GM12873 (cell line): ENCODE results near the gene TTLL6.

Experiments used
- CTCF ChIP-seq: IDR thresholded peaks from 2 replicates; pipeline ENCODE4 v1.5.1; 2012; ENCODE audit warnings: low read depth, mild to moderate bottlenecking, moderate library complexity, low read length, control low read depth; ENCODE audit not compliant: insufficient read depth; ENCODE audit errors: missing control alignments

TTLL6 gene

GRCh38 chr17:48740537-48740936 lies 76.5 kb downstream of the TTLL6 start:
- TF ChIP-seq CTCF: no peak

DNA sequence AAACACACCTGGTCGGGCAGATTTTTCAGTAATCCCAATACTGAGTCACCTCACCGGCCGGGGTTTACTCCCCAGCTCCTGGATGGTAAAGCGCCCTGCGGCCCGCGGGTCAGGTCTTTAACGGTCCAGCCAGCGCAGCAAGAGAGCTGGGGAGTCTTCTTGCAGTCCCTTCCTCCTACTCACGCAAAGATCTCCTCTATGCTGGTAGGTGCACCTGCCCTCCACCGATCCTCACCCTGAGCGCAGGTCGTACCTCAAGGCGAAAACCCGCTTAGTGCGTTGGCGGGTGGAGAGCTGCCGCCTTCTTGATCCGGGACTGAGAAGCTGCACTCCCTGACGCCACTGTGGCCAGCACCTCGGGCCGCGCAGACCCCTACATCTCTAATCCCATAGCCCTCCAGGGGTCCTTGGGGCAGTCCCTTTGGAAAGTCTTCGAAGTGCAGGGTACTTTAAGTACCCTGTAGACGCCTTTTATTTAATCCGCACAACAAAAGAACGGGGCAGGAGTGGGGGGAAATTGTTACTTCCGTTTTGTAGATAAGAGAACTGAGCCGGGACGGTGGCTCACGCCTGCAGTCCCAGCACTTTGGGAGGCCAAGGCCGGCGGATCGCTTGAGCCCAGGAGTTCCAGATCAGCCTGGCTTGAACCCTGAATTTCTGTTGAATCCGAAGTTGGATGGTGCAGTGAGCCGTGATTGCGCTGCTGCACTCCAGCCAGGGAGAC lies 78.1 kb downstream of the TTLL6 start:
- TF ChIP-seq CTCF: no peak

DNA sequence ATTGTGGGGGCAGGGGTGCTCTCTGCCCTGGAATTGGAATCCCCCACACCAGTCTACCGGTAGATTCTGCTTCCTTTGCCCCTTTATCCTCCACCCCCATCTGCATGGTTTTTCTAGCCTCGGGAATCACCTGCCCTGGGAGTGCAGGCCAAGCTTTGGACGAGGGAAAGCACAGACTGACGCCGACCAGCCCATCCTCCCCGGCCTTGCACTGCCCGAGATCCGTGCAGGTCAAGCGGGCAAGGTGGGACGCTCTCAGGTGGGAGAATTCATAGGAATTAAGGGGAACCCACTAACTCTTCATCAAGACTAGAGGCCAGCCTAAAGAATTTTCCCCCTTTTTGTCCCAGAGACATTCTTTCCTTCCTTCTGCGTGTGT lies 78.6 kb downstream of the TTLL6 start:
- TF ChIP-seq CTCF: no peak

DNA sequence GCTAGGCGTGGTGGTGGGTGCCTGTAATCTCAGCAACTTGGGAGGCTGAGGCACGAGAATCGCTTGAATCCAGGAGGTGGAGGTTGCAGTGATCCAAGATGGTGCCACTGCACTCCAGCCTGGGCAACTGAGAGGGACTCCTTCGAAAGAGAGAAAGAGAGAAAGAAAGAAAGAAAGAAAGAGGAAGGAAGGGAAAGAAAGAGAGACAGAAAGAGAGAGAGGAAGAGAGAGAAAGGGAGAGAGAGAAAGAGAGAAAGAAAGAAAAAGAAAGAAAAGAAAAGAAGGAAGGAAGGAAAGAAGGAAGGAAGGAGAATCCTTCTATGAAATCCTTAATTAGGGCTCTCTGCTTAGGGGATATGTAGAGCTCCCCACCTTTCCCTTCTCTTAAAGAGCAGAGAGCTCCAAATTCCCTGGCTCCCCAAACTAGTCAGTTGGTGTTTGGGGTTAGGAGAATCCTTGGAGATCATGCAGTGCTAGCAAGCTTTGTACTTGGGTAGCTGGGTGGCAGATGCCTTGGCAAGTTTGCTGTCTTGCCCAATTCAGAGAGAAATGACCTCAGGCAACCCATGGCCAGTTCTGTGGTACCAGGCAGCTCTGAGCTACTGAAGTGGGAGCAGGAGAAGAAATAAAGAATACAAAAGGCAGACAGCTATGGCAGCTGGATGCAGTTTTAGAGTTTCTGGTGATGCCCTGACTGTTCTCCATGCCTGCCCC lies 79.5 kb downstream of the TTLL6 start:
- no peak for TF ChIP-seq CTCF

- TF ChIP-seq CTCF: no peak
Observed at GRCh38 chr17:48735062-48735351, 82.0 kb downstream of the TTLL6 start.

DNA sequence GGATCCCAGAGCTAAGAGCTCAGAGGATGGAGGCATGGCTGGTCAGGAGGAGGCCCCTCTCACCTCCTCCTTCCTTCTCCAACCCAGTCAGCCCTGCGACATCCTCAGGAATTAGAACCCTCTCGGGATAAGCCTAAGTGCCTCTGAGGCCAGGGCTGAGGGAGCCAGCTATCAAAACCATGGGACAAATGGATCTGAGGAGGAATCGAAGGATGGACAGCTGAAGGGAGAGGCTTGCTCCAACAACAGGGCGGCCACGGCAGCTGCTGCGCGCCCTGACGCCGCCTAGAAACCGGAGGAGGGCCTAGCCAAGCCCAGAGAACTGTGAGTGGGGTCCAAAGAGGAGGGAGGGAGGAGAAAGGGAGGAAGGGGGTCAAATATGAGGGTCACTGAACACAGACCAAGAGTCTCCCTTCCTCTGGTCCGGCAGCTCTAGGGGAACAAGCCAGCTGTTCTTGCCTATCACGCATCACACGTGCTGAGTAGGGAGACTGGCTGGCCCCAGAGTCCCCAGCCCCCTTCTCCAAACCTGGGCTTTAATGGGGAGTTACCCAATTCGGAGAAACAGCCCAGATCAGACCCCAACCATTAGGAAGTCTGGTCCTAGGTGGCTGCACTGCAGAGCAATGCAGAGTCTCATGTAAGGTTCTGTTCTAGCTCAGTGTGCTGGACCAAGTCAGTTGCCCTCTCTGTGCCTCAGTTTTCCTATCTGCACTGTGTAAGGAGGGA lies 82.5 kb downstream of the TTLL6 start:
- no peak for TF ChIP-seq CTCF

DNA sequence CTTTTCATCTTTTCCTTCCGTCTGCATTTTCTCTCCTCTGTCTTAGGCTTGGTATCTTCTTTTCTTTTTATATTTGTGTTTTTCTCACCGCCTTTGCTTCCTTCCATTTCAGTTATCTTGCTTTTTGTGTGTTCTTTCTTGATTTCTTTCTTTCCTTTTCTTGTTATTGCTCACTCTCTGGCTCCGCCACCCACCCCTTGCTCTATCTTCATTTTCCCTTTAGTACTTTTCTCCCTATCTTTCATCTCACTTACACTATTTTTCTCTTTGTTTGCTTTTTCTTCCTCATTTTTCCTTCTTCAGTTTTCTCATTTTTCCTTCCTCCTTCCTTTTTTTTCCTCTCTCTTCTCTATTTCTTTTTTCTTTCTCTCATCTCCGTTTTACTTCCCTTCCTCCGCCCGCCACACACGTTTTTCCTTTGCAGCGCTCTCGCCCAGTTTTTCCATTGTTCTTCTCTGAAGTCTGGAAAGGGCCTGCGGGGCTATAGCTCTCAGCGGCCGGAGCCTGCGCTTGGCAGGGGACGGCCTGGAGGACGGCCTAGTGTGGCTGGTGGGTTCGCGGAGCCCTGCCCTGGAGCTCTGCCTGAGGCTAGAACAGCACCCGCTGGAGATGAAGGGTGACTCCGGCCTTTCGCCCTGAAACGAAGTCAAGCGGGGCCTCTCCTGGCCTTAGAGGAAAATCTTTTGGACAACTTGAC lies 83.2 kb downstream of the TTLL6 start:
- no peak for TF ChIP-seq CTCF
